CD4-positive, alpha-beta memory T cell (primary cell): ENCODE measurements around the gene ATOSA. TPM values are rescaled to one million over a fixed set of nuclear protein-coding genes. Genes with fewer than 3 reads are reported as not detected.

ENCODE experiments used
- CTCF ChIA-PET: fragments of 350-600 bp; sonication (Branson Sonifier 250); formaldehyde crosslinking; loops from one replicate; lab custom pipeline; 2021; ENCODE audit warnings: inconsistent platforms; ENCODE audit not compliant: partially characterized antibody; lab: Charles Lee
- POLR2A ChIA-PET: fragments of 350-600 bp; sonication (Branson Sonifier 250); formaldehyde crosslinking; loops from one replicate; lab custom pipeline; 2021; ENCODE audit not compliant: partially characterized antibody; lab: Charles Lee
- DNase-seq, 5 donors: peaks; one replicate each; pipeline versions ENCODE4 v3.0.0 to v3.0.0-alpha.2; 2020 to 2022; ENCODE audit warnings: mixed read lengths in 1 of 5
- H3K27ac ChIP-seq: one replicate; pipeline ENCODE4 v1.7.0; 2013; ENCODE audit warnings: low read depth, low read length
- H3K27me3 ChIP-seq: 2 replicates; pipeline ENCODE4 v1.7.0; 2013; ENCODE audit warnings: mild to moderate bottlenecking, low read length, moderate library complexity; ENCODE audit not compliant: insufficient read depth
- H3K36me3 ChIP-seq: 2 replicates; pipeline ENCODE4 v1.7.0; 2013; ENCODE audit warnings: mild to moderate bottlenecking, low read length, moderate library complexity; ENCODE audit not compliant: insufficient read depth
- H3K4me1 ChIP-seq: 2 replicates; pipeline ENCODE4 v1.7.0; 2013; ENCODE audit warnings: mild to moderate bottlenecking, low read length, moderate library complexity; ENCODE audit not compliant: insufficient read depth
- H3K4me3 ChIP-seq, 2 donors: one replicate each; pipeline ENCODE4 v1.7.0; 2013; ENCODE audit warnings: low read length in 2 of 2, mild to moderate bottlenecking in 1 of 2
- H3K9me3 ChIP-seq, 2 donors: one replicate each; pipeline ENCODE4 v1.7.0; 2013; ENCODE audit warnings: low read length in 2 of 2, control low read depth in 1 of 2; ENCODE audit not compliant: control insufficient read depth in 1 of 2
- H3K27ac Mint-ChIP-seq, 7 donors: one replicate each; pipeline ENCODE4 v1.8.0; 2020 to 2021; ENCODE audit warnings: mixed read lengths in 7 of 7, mild to moderate bottlenecking in 6 of 7, inconsistent platforms in 3 of 7, moderate library complexity in 3 of 7
- H3K27me3 Mint-ChIP-seq, 2 donors: one replicate each; pipeline ENCODE4 v1.8.0; 2020 to 2021; ENCODE audit warnings: mixed read lengths in 2 of 2
- H3K36me3 Mint-ChIP-seq, 2 donors: one replicate each; pipeline ENCODE4 v1.8.0; 2020 to 2021; ENCODE audit warnings: mixed read lengths in 2 of 2, inconsistent platforms in 1 of 2, mild to moderate bottlenecking in 1 of 2
- H3K4me1 Mint-ChIP-seq, 4 donors: one replicate each; pipeline ENCODE4 v1.8.0; 2020 to 2021; ENCODE audit warnings: mixed read lengths in 4 of 4, mild to moderate bottlenecking in 1 of 4
- H3K4me3 Mint-ChIP-seq, 8 donors: one replicate each; pipeline ENCODE4 v1.8.0; 2020 to 2021; ENCODE audit warnings: mixed read lengths in 8 of 8, mild to moderate bottlenecking in 7 of 8, moderate library complexity in 6 of 8, inconsistent platforms in 3 of 8
- H3K9me3 Mint-ChIP-seq, 8 donors: one replicate each; pipeline ENCODE4 v1.8.0; 2020 to 2021; ENCODE audit warnings: mixed read lengths in 8 of 8, mild to moderate bottlenecking in 5 of 8, inconsistent platforms in 3 of 8, moderate library complexity in 1 of 8
- intact Hi-C: fragments of 100-400 bp; cut with micrococcal nuclease; formaldehyde crosslinking; loops from one replicate; pipeline ENCODE4 v1.15.1; 2023
- polyA plus RNA-seq, 2 donors: library from polyadenylated mRNA; unstranded; fragments of 300-500 nt; fragmentation: Illumina TruSeq; gene quantifications; one replicate each; pipeline ENCODE4 v1.2.3, GENCODE V29; 2021
- total RNA-seq, 2 experiments: library from RNA; stranded (reverse); gene quantifications; one replicate each; pipeline ENCODE4 v1.2.3, GENCODE V29; 2021

The ATOSA gene
- total RNA-seq (10 to 100 TPM; 95.6 to 97.1 TPM), polyA plus RNA-seq (10 to 100 TPM; 12.7 to 13.7 TPM)

DNA sequence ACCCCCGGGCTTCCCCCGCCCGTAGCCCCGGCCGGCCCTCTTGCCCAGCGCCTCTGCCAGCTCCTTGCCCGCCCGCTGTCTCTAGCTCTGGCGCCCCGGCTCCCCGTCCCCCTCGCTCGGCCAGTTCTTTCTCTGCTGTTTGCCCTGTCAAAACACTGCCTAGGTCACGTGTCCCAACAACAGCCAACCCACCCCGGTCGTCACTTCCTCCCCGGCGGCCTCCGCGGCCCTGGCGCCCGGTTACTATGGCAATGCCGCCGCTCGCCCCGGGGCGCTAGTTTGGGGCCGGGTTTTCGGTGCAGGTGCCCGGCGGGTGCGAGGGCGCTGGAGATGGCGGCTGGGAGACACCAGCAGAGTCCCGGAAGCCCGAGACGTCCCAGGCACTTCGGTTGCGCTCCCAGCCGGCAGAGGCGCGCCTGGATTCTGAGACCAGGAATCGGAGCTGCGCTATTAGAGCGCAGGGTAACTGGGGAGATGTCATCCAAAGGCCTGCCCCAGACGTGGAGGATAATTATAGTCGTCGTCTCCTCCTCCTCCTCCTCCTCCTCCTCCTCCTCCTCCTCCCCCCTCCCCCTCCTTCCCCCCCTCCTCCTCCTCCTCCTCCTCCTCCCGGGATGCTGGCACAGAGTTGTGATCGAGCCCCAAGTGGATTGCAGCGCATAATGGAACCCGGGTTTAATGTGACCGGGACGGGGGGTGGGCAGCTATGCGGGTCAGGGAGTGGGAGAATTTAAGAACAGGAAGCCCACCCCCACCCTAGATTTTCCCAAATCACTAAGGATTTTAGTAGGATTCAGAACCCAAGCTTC lies at the start of gene ATOSA:
Gene ATOSA, minus strand, starts transcription at position 157 of the 809 bp plus-strand sequence. CDS start 1,367 bp downstream, outside the sequence.
- Histone ChIP-seq H3K27ac (peak within 1 kb of the TSS; percentile 97), H3K4me1 (peaks cover 61% of the 10 kb centered on the region), H3K36me3 (no peaks in the 10 kb centered on the region), H3K4me3 (peak within 1 kb of the TSS; percentile 55 to 82), H3K9me3 (no peaks in the 10 kb centered on the region), H3K27me3 (no peaks in the 10 kb centered on the region)
- Mint-ChIP-seq H3K9me3 (peaks cover 0 to 3% (median 0%) of the 10 kb centered on the region in 8 donors), H3K36me3 (peaks cover 11 to 32% of the 10 kb centered on the region in 2 donors), H3K27me3 (no peaks in the 10 kb centered on the region), H3K4me3 (peak within 1 kb of the TSS; percentile 93 to 99 (median 99)), H3K27ac (peak within 1 kb of the TSS; percentile 93 to 100 (median 100)), H3K4me1 (peaks cover 28 to 80% (median 41%) of the 10 kb centered on the region in 4 donors)
- CTCF ChIA-PET, result interaction anchor here (0.7 to 6.6 kb wide), 5 partner anchors 10 to 107 kb away, joined by 3 to 62 read pairs (median 4); no protein-coding TSS in a partner anchor
- DNase-seq, result peak; percentile 91 to 96 (median 92)
- POLR2A ChIA-PET, result interaction anchor here (0.9 to 4.4 kb wide), 15 partner anchors 9 to 500 kb away, joined by 3 to 49 read pairs (median 4); partner anchors contain the start of gene ARPP19
- intact Hi-C loops, result loop anchor here (1.0 to 5.0 kb wide), 4 partner anchors 21 to 500 kb away; no protein-coding TSS in a partner anchor

DNA sequence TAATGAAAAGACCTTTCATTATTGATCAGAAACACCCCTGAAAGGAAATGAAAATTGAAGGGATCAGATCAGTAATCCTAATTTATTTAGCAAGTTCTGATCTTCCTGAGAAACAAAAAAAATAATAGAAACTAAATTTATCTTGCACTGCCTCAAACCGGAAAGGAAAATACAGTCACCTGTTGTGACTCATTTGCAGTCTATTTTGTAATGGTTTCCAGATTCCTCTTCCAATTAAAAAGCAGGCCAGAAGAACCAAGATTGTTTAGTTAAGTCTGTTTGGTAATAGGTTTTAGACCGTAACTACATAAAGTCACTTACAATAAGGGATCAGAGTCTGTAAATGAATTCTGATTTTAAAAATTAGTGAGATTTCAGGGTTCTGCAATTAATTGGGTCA lies 49.7 kb upstream of the ATOSA start:
- no peak overlapping the region for H3K27ac Mint-ChIP-seq
- H3K9me3 ChIP-seq, result no peaks in the 10 kb centered on the region
- DNase-seq, result no peak
- H3K27me3 Mint-ChIP-seq, result peaks cover 0 to 2% of the 10 kb centered on the region in 2 donors
- ChIA-PET POLR2A (interaction anchor here (0.9 to 4.5 kb wide), 7 partner anchors 16 to 550 kb away, joined by 3 to 49 read pairs (median 6); partner anchors contain the start of genes ARPP19, ATOSA and MYO5A), CTCF (interaction anchor here (0.7 to 7.8 kb wide), 7 partner anchors 52 to 472 kb away, joined by 3 to 190 read pairs (median 5); no protein-coding TSS in a partner anchor)
- peaks cover 8 to 21% (median 14%) of the 10 kb centered on the region in 4 donors for H3K4me1 Mint-ChIP-seq
- no peak overlapping the region for H3K4me3 ChIP-seq
- no peaks in the 10 kb centered on the region for H3K36me3 Mint-ChIP-seq
- no peaks in the 10 kb centered on the region for H3K9me3 Mint-ChIP-seq
- intact Hi-C loops, result no loop called here
- peaks cover 16% of the 10 kb centered on the region for H3K4me1 ChIP-seq
- no peaks in the 10 kb centered on the region for H3K36me3 ChIP-seq
- H3K4me3 Mint-ChIP-seq, result no peak overlapping the region
- H3K27me3 ChIP-seq, result no peaks in the 10 kb centered on the region
- no peak overlapping the region for H3K27ac ChIP-seq

DNA sequence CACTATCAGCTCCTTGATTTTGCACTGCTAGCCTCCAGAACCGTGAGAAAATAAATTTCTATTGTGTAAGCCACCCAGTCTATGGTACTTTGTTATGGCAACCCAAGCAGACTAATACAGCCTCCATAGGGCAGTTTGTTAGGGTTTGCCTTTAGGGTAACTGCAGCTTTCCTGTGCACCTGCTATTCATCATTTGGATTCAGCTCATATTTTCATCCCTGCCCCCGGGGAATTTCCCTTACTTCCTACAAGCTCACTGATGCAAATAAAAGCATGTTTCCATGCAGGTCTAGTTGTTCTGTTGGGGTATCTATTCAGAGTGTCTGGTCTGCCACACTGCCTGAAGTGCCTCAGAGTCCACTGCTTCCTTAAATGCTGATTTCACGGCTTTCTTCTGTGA lies 48.6 kb upstream of the ATOSA start:
- no peak for DNase-seq
- ChIA-PET CTCF (interaction anchor here (0.8 to 2.3 kb wide), 3 partner anchors 46 to 471 kb away, joined by 3 to 8 read pairs (median 5); no protein-coding TSS in a partner anchor), POLR2A (interaction anchor here (0.7 to 4.5 kb wide), 3 partner anchors 49 to 410 kb away, joined by 3 to 49 read pairs (median 3); partner anchors contain the start of gene ATOSA)
- no peaks in the 10 kb centered on the region for H3K27me3 ChIP-seq
- intact Hi-C loops, result no loop called here
- Mint-ChIP-seq H3K27ac (peak overlapping the region in 1 of 7 donors; percentile 76), H3K4me1 (peaks cover 8 to 21% (median 14%) of the 10 kb centered on the region in 4 donors), H3K27me3 (peaks cover 0 to 2% of the 10 kb centered on the region in 2 donors), H3K4me3 (no peak overlapping the region), H3K36me3 (no peaks in the 10 kb centered on the region), H3K9me3 (no peaks in the 10 kb centered on the region)
- H3K4me3 ChIP-seq, result no peak overlapping the region
- no peaks in the 10 kb centered on the region for H3K36me3 ChIP-seq
- peaks cover 16% of the 10 kb centered on the region for H3K4me1 ChIP-seq
- no peaks in the 10 kb centered on the region for H3K9me3 ChIP-seq
- H3K27ac ChIP-seq, result no peak overlapping the region

- Histone ChIP-seq H3K4me3 (no peak overlapping the region), H3K4me1 (peaks cover 16% of the 10 kb centered on the region), H3K9me3 (no peaks in the 10 kb centered on the region), H3K36me3 (no peaks in the 10 kb centered on the region), H3K27me3 (no peaks in the 10 kb centered on the region), H3K27ac (no peak overlapping the region)
- intact Hi-C loops, result no loop called here
- DNase-seq, result no peak
- CTCF ChIA-PET, result interaction anchor here (2.3 kb wide), 1 partner anchor 44 kb away, joined by 5 read pairs; no protein-coding TSS in a partner anchor
- Mint-ChIP-seq H3K27me3 (peaks cover 0 to 2% of the 10 kb centered on the region in 2 donors), H3K36me3 (no peaks in the 10 kb centered on the region), H3K27ac (peak overlapping the region in 1 of 7 donors; percentile 1), H3K9me3 (no peaks in the 10 kb centered on the region), H3K4me3 (no peak overlapping the region), H3K4me1 (peaks cover 8 to 21% (median 14%) of the 10 kb centered on the region in 4 donors)
- POLR2A ChIA-PET, result no interaction called here
Measured at GRCh38 chr15:52726195-52726594, 47.0 kb upstream of the ATOSA start.

DNA sequence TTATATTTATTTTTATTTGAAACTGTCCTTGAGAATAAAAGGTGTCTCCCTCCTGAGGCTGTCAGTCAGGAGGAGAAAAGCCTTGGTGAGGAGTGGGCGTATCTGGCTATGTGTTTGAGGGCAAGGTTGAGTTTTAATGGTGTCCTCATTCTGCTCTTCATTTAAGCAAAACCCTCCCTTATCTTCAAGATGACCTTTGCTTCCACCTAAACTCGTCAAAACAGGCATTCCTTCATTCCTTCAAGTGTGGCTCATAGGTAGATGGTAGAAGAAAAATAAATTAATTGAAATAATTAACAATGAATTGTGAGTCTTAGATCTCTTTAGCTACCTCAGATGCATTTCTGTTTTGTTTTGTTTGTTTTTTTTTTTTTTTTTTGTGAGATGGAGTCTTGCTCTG lies 39.4 kb upstream of the ATOSA start:
- DNase-seq, result no peak
- H3K36me3 ChIP-seq, result no peaks in the 10 kb centered on the region
- no peaks in the 10 kb centered on the region for H3K9me3 Mint-ChIP-seq
- intact Hi-C loops, result no loop called here
- H3K27ac ChIP-seq, result no peak overlapping the region
- H3K4me3 ChIP-seq, result no peak overlapping the region
- H3K36me3 Mint-ChIP-seq, result no peaks in the 10 kb centered on the region
- no peak overlapping the region for H3K4me3 Mint-ChIP-seq
- H3K27ac Mint-ChIP-seq, result no peak overlapping the region
- no peaks in the 10 kb centered on the region for H3K27me3 ChIP-seq
- H3K4me1 ChIP-seq, result no peaks in the 10 kb centered on the region
- ChIA-PET CTCF (no interaction called here), POLR2A (no interaction called here)
- peaks cover 0 to 1% of the 10 kb centered on the region in 2 donors for H3K27me3 Mint-ChIP-seq
- no peaks in the 10 kb centered on the region for H3K9me3 ChIP-seq
- no peaks in the 10 kb centered on the region for H3K4me1 Mint-ChIP-seq

GRCh38 chr15:52717924-52718323 lies 38.7 kb upstream of the ATOSA start:
- Histone ChIP-seq H3K9me3 (no peaks in the 10 kb centered on the region), H3K4me1 (no peaks in the 10 kb centered on the region), H3K27ac (no peak overlapping the region), H3K27me3 (no peaks in the 10 kb centered on the region), H3K4me3 (no peak overlapping the region), H3K36me3 (no peaks in the 10 kb centered on the region)
- Mint-ChIP-seq H3K27me3 (peaks cover 0 to 1% of the 10 kb centered on the region in 2 donors), H3K4me3 (no peak overlapping the region), H3K27ac (no peak overlapping the region), H3K4me1 (no peaks in the 10 kb centered on the region), H3K36me3 (no peaks in the 10 kb centered on the region), H3K9me3 (no peaks in the 10 kb centered on the region)
- ChIA-PET CTCF (interaction anchor here (1.0 kb wide), 1 partner anchor 16 kb away, joined by 4 read pairs; no protein-coding TSS in a partner anchor), POLR2A (no interaction called here)
- intact Hi-C loops, result no loop called here
- DNase-seq, result no peak

- no peaks in the 10 kb centered on the region for H3K9me3 Mint-ChIP-seq
- intact Hi-C loops, result no loop called here
- H3K36me3 Mint-ChIP-seq, result no peaks in the 10 kb centered on the region
Measured at GRCh38 chr15:52717481-52717880, 38.3 kb upstream of the ATOSA start.

More at GRCh38 chr15:52717481-52717880, 38.3 kb upstream of the ATOSA start:
- Mint-ChIP-seq H3K4me3 (no peak overlapping the region), H3K4me1 (no peaks in the 10 kb centered on the region), H3K27me3 (peaks cover 0 to 1% of the 10 kb centered on the region in 2 donors), H3K27ac (no peak overlapping the region)
- Histone ChIP-seq H3K27me3 (no peaks in the 10 kb centered on the region), H3K36me3 (no peaks in the 10 kb centered on the region), H3K4me3 (no peak overlapping the region), H3K9me3 (no peaks in the 10 kb centered on the region), H3K27ac (no peak overlapping the region), H3K4me1 (no peaks in the 10 kb centered on the region)
- no peak for DNase-seq
- CTCF ChIA-PET, result interaction anchor here (1.0 kb wide), 1 partner anchor 17 kb away, joined by 4 read pairs; no protein-coding TSS in a partner anchor
- POLR2A ChIA-PET, result no interaction called here
